Liver (tissue), 9 donors: ENCODE measurements around the gene NTF3. TPM values are rescaled to one million over a fixed set of nuclear protein-coding genes. Genes with fewer than 3 reads are reported as not detected.

Experiments
- DNase-seq: peaks from one replicate; pipeline ENCODE4 v3.0.0-alpha.2; 2017; ENCODE audit warnings: low spot score
- H3K27ac ChIP-seq, 2 donors: one replicate each; pipeline ENCODE4 v1.7.0; 2013; ENCODE audit warnings: inconsistent platforms in 2 of 2, low read length in 2 of 2, control low read depth in 1 of 2, low read depth in 1 of 2, mild to moderate bottlenecking in 1 of 2
- H3K27me3 ChIP-seq, 4 donors: one replicate each; pipeline versions ENCODE4 v1.6.1 to v1.7.0; 2013; ENCODE audit warnings: low read length in 3 of 4, inconsistent platforms in 1 of 4, mild to moderate bottlenecking in 1 of 4, moderate library complexity in 1 of 4; ENCODE audit not compliant: control insufficient read depth in 4 of 4, insufficient read depth in 4 of 4
- H3K36me3 ChIP-seq, 4 donors: one replicate each; pipeline versions ENCODE4 v1.6.1 to v1.7.0; 2013; ENCODE audit warnings: low read length in 3 of 4, mild to moderate bottlenecking in 3 of 4, low read depth in 1 of 4, moderate library complexity in 1 of 4; ENCODE audit not compliant: control insufficient read depth in 4 of 4, insufficient read depth in 3 of 4
- H3K4me1 ChIP-seq, 4 donors: one replicate each; pipeline versions ENCODE4 v1.6.1 to v1.7.0; 2013; ENCODE audit warnings: low read length in 3 of 4, mild to moderate bottlenecking in 3 of 4, moderate library complexity in 1 of 4; ENCODE audit not compliant: control insufficient read depth in 4 of 4, insufficient read depth in 4 of 4
- H3K4me3 ChIP-seq, 3 donors: one replicate each; pipeline versions ENCODE4 v1.6.1 to v1.7.0; 2013; ENCODE audit warnings: low read length in 3 of 3, control low read depth in 1 of 3, low read depth in 1 of 3, mild to moderate bottlenecking in 1 of 3
- H3K9ac ChIP-seq, 2 donors: one replicate each; pipeline ENCODE4 v1.7.0; 2013; ENCODE audit warnings: low read length in 2 of 2, mild to moderate bottlenecking in 2 of 2, moderate library complexity in 2 of 2, control low read depth in 1 of 2, low read depth in 1 of 2
- H3K9me3 ChIP-seq, 4 donors: one replicate each; pipeline versions ENCODE4 v1.6.1 to v1.7.0; 2013; ENCODE audit warnings: low read length in 3 of 4; ENCODE audit not compliant: control insufficient read depth in 4 of 4
- CTCF ChIP-seq: fragments of 150-350 bp; IDR thresholded peaks from 2 replicates; pipeline ENCODE4 v1.5.1; 2017; ENCODE audit warnings: improper control_type of control experiment, low read depth, low read length; ENCODE audit not compliant: missing input control
- EGR1 ChIP-seq, 2 donors: IDR thresholded peaks; 2 replicates each; pipeline ENCODE4 v1.6.1; 2016 to 2018; ENCODE audit warnings: antibody characterized with exemption in 2 of 2, low read depth in 2 of 2
- FOXA1 ChIP-seq: IDR thresholded peaks from 2 replicates; pipeline ENCODE4 v1.6.1; 2016; ENCODE audit warnings: antibody characterized with exemption
- FOXA2 ChIP-seq: IDR thresholded peaks from 2 replicates; pipeline ENCODE4 v1.6.1; 2016; ENCODE audit warnings: antibody characterized with exemption
- GABPA ChIP-seq, 2 donors: IDR thresholded peaks in 1 of 2; conservative IDR thresholded peaks in 1 of 2; 2 replicates each; pipeline ENCODE4 v1.6.1; 2016; ENCODE audit warnings: antibody characterized with exemption in 2 of 2, mild to moderate bottlenecking in 1 of 2, moderate library complexity in 1 of 2
- HNF4A ChIP-seq, 2 donors: conservative IDR thresholded peaks; 2 replicates each; pipeline ENCODE4 v1.6.1; 2016; ENCODE audit warnings: antibody characterized with exemption in 2 of 2, mild to moderate bottlenecking in 2 of 2
- HNF4G ChIP-seq: IDR thresholded peaks from 2 replicates; pipeline ENCODE4 v1.6.1; 2016; ENCODE audit warnings: antibody characterized with exemption
- JUND ChIP-seq, 2 donors: IDR thresholded peaks; 2 replicates each; pipeline ENCODE4 v1.6.1; 2016; ENCODE audit warnings: antibody characterized with exemption in 2 of 2
- MAX ChIP-seq: IDR thresholded peaks from 2 replicates; pipeline ENCODE4 v1.6.1; 2016; ENCODE audit warnings: antibody characterized with exemption
- NR2F2 ChIP-seq: IDR thresholded peaks from 2 replicates; pipeline ENCODE4 v1.6.1; 2016; ENCODE audit warnings: antibody characterized with exemption
- RAD21 ChIP-seq, 2 donors: IDR thresholded peaks; 2 replicates each; pipeline ENCODE4 v1.6.1; 2016; ENCODE audit warnings: antibody characterized with exemption in 2 of 2, mild to moderate bottlenecking in 2 of 2
- REST ChIP-seq: IDR thresholded peaks from 2 replicates; pipeline ENCODE4 v1.6.1; 2016; ENCODE audit warnings: antibody characterized with exemption, mild to moderate bottlenecking
- RXRA ChIP-seq, 2 donors: IDR thresholded peaks; 2 replicates each; pipeline ENCODE4 v1.6.1; 2017 to 2018; ENCODE audit warnings: antibody characterized with exemption in 2 of 2, mild to moderate bottlenecking in 1 of 2
- SP1 ChIP-seq: IDR thresholded peaks from 2 replicates; pipeline ENCODE4 v1.6.1; 2018; ENCODE audit warnings: antibody characterized with exemption, mild to moderate bottlenecking
- TAF1 ChIP-seq: conservative IDR thresholded peaks from 2 replicates; pipeline ENCODE4 v1.6.1; 2016; ENCODE audit warnings: antibody characterized with exemption, mild to moderate bottlenecking
- YY1 ChIP-seq: IDR thresholded peaks from 2 replicates; pipeline ENCODE4 v1.6.1; 2016; ENCODE audit warnings: antibody characterized with exemption, mild to moderate bottlenecking
- ZBTB33 ChIP-seq: IDR thresholded peaks from 2 replicates; pipeline ENCODE4 v1.6.1; 2016; ENCODE audit warnings: antibody characterized with exemption
- WGBS: extraction: QIAGEN DNeasy Blood & Tissue Kit; methylation state at CpG from one replicate; pipeline ENCODE4 v1.1.7; 2013; 5-methylcytosine and 5-hydroxymethylcytosine counted together
- polyA plus RNA-seq, 2 donors: library from polyadenylated mRNA; stranded (reverse) in 1 of 2; unstranded in 1 of 2; fragments of 200-250 nt in 1 of 2; fragments of >200 nt in 1 of 2; fragmentation: Nextera tagmentation in 1 of 2; extraction: Ambion mirVana in 1 of 2; gene quantifications; one replicate each; pipeline versions ENCODE4 v1.2.1 to v1.2.3, GENCODE V29; 2013 to 2015
- total RNA-seq, 2 donors: library from RNA; depleted of rRNA; stranded (reverse); fragments of >200 nt; gene quantifications; one replicate each; pipeline ENCODE4 v1.2.3, GENCODE V29; 2014
- TF ChIP-seq, protein P1 (sequence below): IDR thresholded peaks from 2 replicates; pipeline ENCODE4 v1.6.1; 2016; ENCODE audit warnings: antibody characterized with exemption
- donor health status: healthy.
- donor health status: healthy.
- donor health status: healthy.
- donor health status: healthy.
- donor health status: healthy.

Gene NTF3
- total and polyA plus RNA-seq, 4 donors: 0.89 to 2.8 (median 1.5) TPM

- H3K36me3 ChIP-seq: no peaks in the 10 kb centered on the region
- H3K9ac ChIP-seq: no peak overlapping the region
- H3K27me3 ChIP-seq: peaks cover 0 to 4% (median 1%) of the 10 kb centered on the region in 4 donors
- no peak overlapping the region for H3K27ac ChIP-seq
- TF ChIP-seq CTCF (peak; percentile 55), RXRA (IDR thresholded peaks at IDR 0.05) (no peak), RAD21 (IDR thresholded peaks at IDR 0.05) (peak; percentile 87 to 91), YY1 (no peak)
- no peak for DNase-seq
- no peak overlapping the region for H3K4me3 ChIP-seq
- no peaks in the 10 kb centered on the region for H3K9me3 ChIP-seq
- H3K4me1 ChIP-seq: peaks cover 3 to 30% (median 13%) of the 10 kb centered on the region in 4 donors
- 16% methylated on average over 14 of the region's 14 CpGs for WGBS
These were observed 3.3 kb upstream of the NTF3 start for GRCh38 chr12:5428332-5429221.

GRCh38 chr12:5429741-5430557 is 2.0 kb upstream of the NTF3 start:
- 19% methylated on average over 23 of the region's 23 CpGs for WGBS
- H3K9me3 ChIP-seq: no peaks in the 10 kb centered on the region
- TF ChIP-seq GABPA (IDR thresholded peaks at IDR 0.05 in 1 of 2, conservative IDR thresholded peaks at IDR 0.05 in 1 of 2) (no peak), ZBTB33 (no peak), TAF1 (no peak), FOXA1 (no peak), NR2F2 (no peak), HNF4A (conservative IDR thresholded peaks at IDR 0.05) (no peak), SP1 (no peak), MAX (no peak), JUND (IDR thresholded peaks at IDR 0.05) (no peak), FOXA2 (no peak), CTCF (no peak), REST (no peak), HNF4G (no peak), RAD21 (IDR thresholded peaks at IDR 0.05) (no peak), EGR1 (IDR thresholded peaks at IDR 0.05; ENCODE audit: low read depth in 2 of 2) (no peak), YY1 (no peak), RXRA (IDR thresholded peaks at IDR 0.05) (no peak)
- TF ChIP-seq, protein P1, sequence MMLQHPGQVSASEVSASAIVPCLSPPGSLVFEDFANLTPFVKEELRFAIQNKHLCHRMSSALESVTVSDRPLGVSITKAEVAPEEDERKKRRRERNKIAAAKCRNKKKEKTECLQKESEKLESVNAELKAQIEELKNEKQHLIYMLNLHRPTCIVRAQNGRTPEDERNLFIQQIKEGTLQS: no peak
- H3K4me1 ChIP-seq: peaks cover 3 to 38% (median 16%) of the 10 kb centered on the region in 4 donors
- no peak overlapping the region for H3K4me3 ChIP-seq
- H3K27ac ChIP-seq: no peak overlapping the region
- H3K36me3 ChIP-seq: no peaks in the 10 kb centered on the region
- peaks cover 0 to 6% (median 1%) of the 10 kb centered on the region in 4 donors for H3K27me3 ChIP-seq
- DNase-seq: no peak
- no peak overlapping the region for H3K9ac ChIP-seq
